Mesangial cell (primary cell): ENCODE data around the gene TAF11L11. TPM values are rescaled to one million over a fixed set of nuclear protein-coding genes. Genes with fewer than 3 reads are reported as not detected.

Experiments
- total RNA-seq: library from RNA; depleted of rRNA; stranded (reverse); fragments of >200 nt; gene quantifications from 2 replicates; pipeline ENCODE4 v1.2.3, GENCODE V29; 2015

TAF11L11 gene
- not detected in 2 replicates for total RNA-seq

GRCh38 chr5:17603880-17604279, at the start of gene TAF11L11:
TSS of gene TAF11L11 (plus strand) at chr5:17604183.

DNA sequence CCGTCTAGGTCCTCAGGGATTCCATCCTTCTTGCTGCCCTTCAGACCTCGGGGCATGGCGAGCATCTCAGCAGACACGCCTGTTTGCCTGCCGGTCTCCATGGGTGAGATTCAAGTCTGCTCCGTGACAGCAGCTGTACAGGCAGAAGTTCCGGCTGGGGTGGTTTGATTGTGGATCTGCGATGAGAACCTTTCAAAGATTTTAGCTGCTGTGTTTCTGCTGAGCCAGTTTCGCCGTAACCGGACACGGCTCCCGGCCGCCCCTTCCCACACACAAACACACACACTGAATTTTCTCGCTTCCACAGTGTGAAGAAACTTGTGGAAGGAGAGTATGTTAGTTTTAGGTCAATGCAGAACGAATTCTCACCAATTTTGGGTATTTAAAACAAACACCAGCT, 18.3 kb upstream of the TAF11L11 start, which contains the start of gene TAF11L7:
Gene TAF11L7, minus strand, starts transcription at position 101 of the 400 bp plus-strand sequence.

DNA sequence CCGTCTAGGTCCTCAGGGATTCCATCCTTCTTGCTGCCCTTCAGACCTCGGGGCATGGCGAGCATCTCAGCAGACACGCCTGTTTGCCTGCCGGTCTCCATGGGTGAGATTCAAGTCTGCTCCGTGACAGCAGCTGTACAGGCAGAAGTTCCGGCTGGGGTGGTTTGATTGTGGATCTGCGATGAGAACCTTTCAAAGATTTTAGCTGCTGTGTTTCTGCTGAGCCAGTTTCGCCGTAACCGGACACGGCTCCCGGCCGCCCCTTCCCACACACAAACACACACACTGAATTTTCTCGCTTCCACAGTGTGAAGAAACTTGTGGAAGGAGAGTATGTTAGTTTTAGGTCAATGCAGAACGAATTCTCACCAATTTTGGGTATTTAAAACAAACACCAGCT, 13.1 kb upstream of the TAF11L11 start, which contains the start of gene TAF11L8:
Gene TAF11L8, minus strand, starts transcription at position 101 of the 400 bp plus-strand sequence.

DNA sequence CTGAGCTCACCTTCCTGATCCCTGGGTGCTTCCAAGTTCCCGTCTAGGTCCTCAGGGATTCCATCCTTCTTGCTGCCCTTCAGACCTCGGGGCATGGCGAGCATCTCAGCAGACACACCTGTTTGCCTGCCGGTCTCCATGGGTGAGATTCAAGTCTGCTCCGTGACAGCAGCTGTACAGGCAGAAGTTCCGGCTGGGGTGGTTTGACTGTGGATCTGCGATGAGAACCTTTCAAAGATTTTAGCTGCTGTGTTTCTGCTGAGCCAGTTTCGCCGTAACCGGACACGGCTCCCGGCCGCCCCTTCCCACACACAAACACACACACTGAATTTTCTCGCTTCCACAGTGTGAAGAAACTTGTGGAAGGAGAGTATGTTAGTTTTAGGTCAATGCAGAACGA, 9.7 kb upstream of the TAF11L11 start, which contains the start of gene TAF11L9:
Gene TAF11L9, minus strand, starts transcription at position 140 of the 400 bp plus-strand sequence.

GRCh38 chr5:17597728-17598127, 6.3 kb upstream of the TAF11L11 start, which contains the start of gene TAF11L10:
TSS of gene TAF11L10 (minus strand) at chr5:17597828.

GRCh38 chr5:17610092-17610491, 6.1 kb downstream of the TAF11L11 start, which contains the start of gene TAF11L12:
TSS of gene TAF11L12 (plus strand) at chr5:17610392.

DNA sequence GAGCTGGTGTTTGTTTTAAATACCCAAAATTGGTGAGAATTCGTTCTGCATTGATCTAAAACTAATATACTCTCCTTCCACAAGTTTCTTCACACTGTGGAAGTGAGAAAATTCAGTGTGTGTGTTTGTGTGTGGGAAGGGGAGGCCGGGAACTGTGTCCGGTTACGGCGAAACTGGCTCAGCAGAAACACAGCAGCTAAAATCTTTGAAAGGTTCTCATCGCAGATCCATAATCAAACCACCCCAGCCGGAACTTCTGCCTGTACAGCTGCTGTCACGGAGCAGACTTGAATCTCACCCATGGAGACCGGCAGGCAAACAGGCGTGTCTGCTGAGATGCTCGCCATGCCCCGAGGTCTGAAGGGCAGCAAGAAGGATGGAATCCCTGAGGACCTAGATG, 27.8 kb downstream of the TAF11L11 start, which contains the start of gene TAF11L13:
Gene TAF11L13, plus strand, starts transcription at position 301 of the 400 bp plus-strand sequence.

DNA sequence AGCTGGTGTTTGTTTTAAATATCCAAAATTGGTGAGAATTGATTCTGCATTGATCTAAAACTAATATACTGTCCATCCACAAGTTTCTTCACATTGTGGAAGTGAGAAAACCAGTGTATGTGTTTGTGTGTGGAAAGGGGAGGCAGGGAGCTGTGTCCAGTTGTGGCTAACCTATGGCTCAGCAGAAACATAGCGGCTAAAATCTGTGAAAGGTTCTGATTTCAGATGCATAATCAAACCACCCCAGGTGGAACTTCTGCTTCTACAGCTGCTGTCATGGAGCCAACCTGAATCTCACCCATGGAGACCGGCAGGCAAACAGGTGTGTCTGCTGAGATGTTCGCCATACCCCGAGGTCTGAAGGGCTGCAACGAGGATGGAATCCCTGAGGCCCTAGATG, 30.2 kb downstream of the TAF11L11 start, which contains the start of gene TAF11L14:
Gene TAF11L14, plus strand, starts transcription at position 301 of the 400 bp plus-strand sequence.

Other genes with a start within 250 kb of the TAF11L11 start
- not detected in 2 replicates for gene TAF11L2, start 106.0 kb upstream of the TAF11L11 start, total RNA-seq
- gene TAF11L3, start 85.8 kb upstream of the TAF11L11 start, total RNA-seq, result not detected in 2 replicates
- not detected in 2 replicates for gene TAF11L4, start 82.4 kb upstream of the TAF11L11 start, total RNA-seq
- not detected in 2 replicates for gene TAF11L5, start 78.9 kb upstream of the TAF11L11 start, total RNA-seq
- not detected in 2 replicates for gene TAF11L6, start 75.5 kb upstream of the TAF11L11 start, total RNA-seq
- not detected in 2 replicates for gene TAF11L7, start 18.4 kb upstream of the TAF11L11 start, total RNA-seq
- gene TAF11L8, start 13.2 kb upstream of the TAF11L11 start, total RNA-seq, result not detected in 2 replicates
- not detected in 2 replicates for gene TAF11L9, start 9.8 kb upstream of the TAF11L11 start, total RNA-seq
- gene TAF11L10, start 6.4 kb upstream of the TAF11L11 start, total RNA-seq, result not detected in 2 replicates
- not detected in 2 replicates for gene TAF11L12, start 6.2 kb downstream of the TAF11L11 start, total RNA-seq
- not detected in 2 replicates for gene TAF11L13, start 27.9 kb downstream of the TAF11L11 start, total RNA-seq
- not detected in 2 replicates for gene TAF11L14, start 30.3 kb downstream of the TAF11L11 start, total RNA-seq